ENCODE results near the gene MTX1.
"Not testable (repeated sequence)": the region's sequence is repeated elsewhere in the genome, so short reads cannot be mapped to it uniquely, and the experiment has no call there.

MTX1 gene

GRCh38 chr1:155223047-155223446 lies 14.6 kb downstream of the MTX1 start:
- ATAC-seq: no peak
- TF ChIP-seq OSR1 (CRISPR knock-in tag; IDR thresholded peaks at IDR 0.05): no peak
- no peak for TF ChIP-seq RARB (CRISPR knock-in tag; IDR thresholded peaks at IDR 0.05)
- no peak for TF ChIP-seq TOX (CRISPR knock-in tag; IDR thresholded peaks at IDR 0.05; ENCODE audit: borderline replicate concordance)
- no peak for TF ChIP-seq ESRRG (CRISPR knock-in tag; IDR thresholded peaks at IDR 0.05)
- TF ChIP-seq PPARA (CRISPR knock-in tag; IDR thresholded peaks at IDR 0.05; ENCODE audit: borderline replicate concordance): no peak
- no peak for TF ChIP-seq ZFP30 (CRISPR knock-in tag; IDR thresholded peaks at IDR 0.05)
- TF ChIP-seq GLIS3 (CRISPR knock-in tag; IDR thresholded peaks at IDR 0.05): no peak
- no peak for TF ChIP-seq ZNF565 (CRISPR knock-in tag; conservative IDR thresholded peaks at IDR 0.05; ENCODE audit: low read depth)
- no peak for TF ChIP-seq ZC3H10 (CRISPR knock-in tag; IDR thresholded peaks at IDR 0.05)
- no peak for TF ChIP-seq ISL1 (CRISPR knock-in tag; IDR thresholded peaks at IDR 0.05)
- no peak for TF ChIP-seq CSDC2 (CRISPR knock-in tag; IDR thresholded peaks at IDR 0.05)
- TF ChIP-seq ARNTL (CRISPR knock-in tag; IDR thresholded peaks at IDR 0.05; ENCODE audit: borderline replicate concordance, low read depth): no peak
- no peak for TF ChIP-seq SNAI2 (CRISPR knock-in tag; IDR thresholded peaks at IDR 0.05)
- no peak for TF ChIP-seq ZNF8 (CRISPR knock-in tag; IDR thresholded peaks at IDR 0.05)
- no peak for TF ChIP-seq POU6F1 (CRISPR knock-in tag; IDR thresholded peaks at IDR 0.05; ENCODE audit: borderline replicate concordance, low read depth)
- no peak for TF ChIP-seq CREB5 (CRISPR knock-in tag; IDR thresholded peaks at IDR 0.05; ENCODE audit: low read depth)
- TF ChIP-seq PATZ1 (CRISPR knock-in tag; IDR thresholded peaks at IDR 0.05; ENCODE audit: borderline replicate concordance): no peak

- ATAC-seq: not testable (repeated sequence)
Observed at GRCh38 chr1:155225404-155225759, 16.9 kb downstream of the MTX1 start.

GRCh38 chr1:155226188-155226909 lies 17.9 kb downstream of the MTX1 start:
- ATAC-seq: peak; percentile 37
- TF ChIP-seq CREB5 (CRISPR knock-in tag; IDR thresholded peaks at IDR 0.05; ENCODE audit: low read depth): no peak
- no peak for TF ChIP-seq ZNF8 (CRISPR knock-in tag; IDR thresholded peaks at IDR 0.05)

GRCh38 chr1:155226910-155227260 lies 18.4 kb downstream of the MTX1 start:
- peak; percentile 46 for ATAC-seq
- no peak for TF ChIP-seq TCF4 (CRISPR knock-in tag; IDR thresholded peaks at IDR 0.05; ENCODE audit: borderline replicate concordance)
- no peak for TF ChIP-seq OSR1 (CRISPR knock-in tag; IDR thresholded peaks at IDR 0.05)
- TF ChIP-seq CREB5 (CRISPR knock-in tag; IDR thresholded peaks at IDR 0.05; ENCODE audit: low read depth): no peak
- TF ChIP-seq ZC3H10 (CRISPR knock-in tag; IDR thresholded peaks at IDR 0.05): no peak
